GM12872 (cell line): Measurements from ENCODE around the gene B3GNT5.

Experiments used
- CTCF ChIP-seq: IDR thresholded peaks from 3 replicates; pipeline ENCODE4 v1.5.1; 2011; ENCODE audit warnings: low read depth, mild to moderate bottlenecking, low read length, moderate library complexity; ENCODE audit not compliant: insufficient read depth

The B3GNT5 gene

DNA sequence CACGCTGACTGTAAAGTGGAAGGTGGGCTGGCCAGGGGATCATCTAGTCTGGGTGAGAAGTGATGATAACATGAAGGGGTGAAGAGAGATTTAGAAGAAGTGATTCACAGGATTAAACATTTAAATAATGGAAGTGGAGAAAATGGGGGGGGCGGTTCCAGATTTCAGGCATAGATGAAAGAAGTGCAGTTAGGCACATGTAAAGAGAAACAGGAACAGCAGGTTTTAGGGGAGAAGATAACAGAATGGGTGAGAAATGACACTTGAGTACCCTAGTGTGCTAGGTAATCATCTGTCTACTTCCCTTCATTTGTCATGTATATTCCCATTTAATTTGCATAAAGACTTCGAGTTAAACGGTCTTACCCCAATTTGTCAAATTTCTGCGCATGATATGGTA lies 15.3 kb downstream of the B3GNT5 start:
- TF ChIP-seq CTCF = no peak

DNA sequence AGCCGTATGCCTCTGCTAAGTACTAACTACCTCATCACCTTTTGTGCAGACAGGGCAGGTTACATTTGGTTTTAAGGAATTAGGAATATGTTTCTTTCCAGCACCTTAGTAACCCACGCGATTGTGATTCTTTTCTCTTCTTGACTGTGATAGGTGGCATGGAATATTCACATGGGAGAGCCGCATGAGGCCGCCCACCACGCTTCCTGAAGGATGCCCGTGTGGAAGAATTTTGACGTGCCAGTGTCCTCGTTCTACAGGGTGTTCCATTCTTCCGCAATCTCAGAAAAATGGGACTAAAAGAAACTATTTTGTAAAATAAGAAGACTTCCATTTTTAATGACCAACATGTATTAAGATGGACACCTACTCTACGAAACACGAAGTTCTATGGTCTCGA lies 16.3 kb downstream of the B3GNT5 start:
- no peak for TF ChIP-seq CTCF

- no peak for TF ChIP-seq CTCF
These were observed 17.3 kb downstream of the B3GNT5 start for GRCh38 chr3:183270344-183270743.

GRCh38 chr3:183272142-183272541 lies 19.1 kb downstream of the B3GNT5 start:
- no peak for TF ChIP-seq CTCF

DNA sequence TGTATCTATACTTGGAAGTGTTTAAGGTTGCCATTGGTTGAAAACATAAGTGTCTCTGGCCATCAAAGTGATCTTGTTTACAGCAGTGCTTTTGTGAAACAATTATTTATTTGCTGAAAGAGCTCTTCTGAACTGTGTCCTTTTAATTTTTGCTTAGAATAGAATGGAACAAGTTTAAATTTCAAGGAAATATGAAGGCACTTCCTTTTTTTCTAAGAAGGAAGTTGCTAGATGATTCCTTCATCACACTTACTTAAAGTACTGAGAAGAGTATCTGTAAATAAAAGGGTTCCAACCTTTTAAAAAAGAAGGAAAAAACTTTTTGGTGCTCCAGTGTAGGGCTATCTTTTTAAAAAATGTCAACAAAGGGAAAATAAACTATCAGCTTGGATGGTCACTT lies 19.7 kb downstream of the B3GNT5 start:
- no peak for TF ChIP-seq CTCF

DNA sequence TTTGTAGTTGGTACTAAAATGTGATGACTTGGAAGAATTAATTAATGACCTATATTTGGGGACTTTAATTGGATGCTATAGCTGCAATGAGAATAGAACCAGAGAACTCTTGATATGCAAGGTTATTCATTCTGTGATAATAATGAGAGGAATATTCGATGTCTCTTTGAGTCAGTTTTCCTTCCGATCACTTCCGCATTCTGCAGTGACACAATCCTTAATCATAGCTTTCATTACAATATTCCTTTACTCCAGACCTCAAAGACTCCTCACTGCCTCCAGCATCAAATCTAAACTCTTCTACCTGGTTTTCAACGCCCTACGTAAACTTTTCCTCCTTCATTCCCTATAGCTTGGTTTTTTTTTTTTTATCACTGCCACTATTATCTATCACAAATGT lies 21.6 kb downstream of the B3GNT5 start:
- no peak for TF ChIP-seq CTCF

- no peak for TF ChIP-seq CTCF
These were observed 22.4 kb downstream of the B3GNT5 start for GRCh38 chr3:183275418-183275817.

DNA sequence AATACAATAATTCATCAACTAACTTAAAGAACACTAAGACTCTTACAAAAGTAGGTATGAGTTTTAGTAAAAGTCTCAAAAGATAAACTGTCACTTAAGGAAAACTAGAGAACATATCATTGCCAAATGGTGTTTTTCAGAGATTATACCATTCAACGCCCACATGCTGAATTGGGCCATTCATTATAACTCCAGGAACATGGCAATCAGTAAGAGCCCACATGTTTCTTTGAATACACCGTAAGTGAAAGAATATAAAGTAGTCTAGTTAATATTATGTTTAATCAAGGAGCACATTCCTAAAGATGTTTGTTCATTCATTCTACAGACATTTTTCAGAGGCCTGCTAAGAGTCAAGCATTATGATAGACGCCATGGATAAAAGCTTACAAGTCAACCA lies 22.9 kb downstream of the B3GNT5 start:
- TF ChIP-seq CTCF = no peak
